Body of pancreas (tissue), 4 donors: ENCODE measurements around the gene SUPV3L1. TPM values are rescaled to one million over a fixed set of nuclear protein-coding genes. Genes with fewer than 3 reads are reported as not detected.

Experiments used
- ATAC-seq: fragments of 150-250 bp; one replicate; pipeline ENCODE4 v1.9.1; 2016
- DNase-seq, 4 donors: peaks; one replicate each; pipeline ENCODE4 v3.0.0-alpha.2; 2019
- H3K27ac ChIP-seq, 4 donors: fragments of 200-600 bp; sonication (generic); 1 replicate in 3 of 4; 2 replicates in 1 of 4; pipeline versions ENCODE4 v1.5.1 to v1.6.1; 2016 to 2019; ENCODE audit warnings: mild to moderate bottlenecking in 1 of 4, mixed read lengths in 1 of 4, moderate library complexity in 1 of 4
- H3K27me3 ChIP-seq, 2 donors: fragments of 200-600 bp; sonication (generic); one replicate each; pipeline ENCODE4 v1.6.0; 2016; ENCODE audit warnings: mild to moderate bottlenecking in 1 of 2
- H3K36me3 ChIP-seq, 2 donors: fragments of 200-600 bp; sonication (generic); replicated peaks in 1 of 2; 2 replicates each; pipeline ENCODE4 v1.5.1; 2016; ENCODE audit warnings: low read depth in 2 of 2; ENCODE audit not compliant: insufficient read depth in 1 of 2
- H3K4me1 ChIP-seq: fragments of 200-600 bp; sonication (generic); one replicate; pipeline ENCODE4 v1.6.0; 2016
- H3K4me3 ChIP-seq, 2 donors: fragments of 200-600 bp; sonication (generic); 1 replicate in 1 of 2; 2 replicates in 1 of 2; pipeline ENCODE4 v1.5.1; 2016 to 2019
- H3K9me3 ChIP-seq, 3 donors: fragments of 200-600 bp; sonication (generic); 1 replicate in 2 of 3; 2 replicates in 1 of 3; pipeline ENCODE4 v1.5.1; 2016
- CTCF ChIP-seq, 7 experiments: fragments of 450-650 bp in 4 of 7; fragments of 200-600 bp in 3 of 7; sonication (generic) in 3 of 7; IDR thresholded peaks; one replicate each; pipeline ENCODE4 v1.5.1; 2016 to 2019; ENCODE audit warnings: antibody characterized with exemption in 7 of 7
- POLR2A ChIP-seq, 3 donors: fragments of 450-650 bp; IDR thresholded peaks; one replicate each; pipeline ENCODE4 v1.6.1; 2016; ENCODE audit warnings: antibody characterized with exemption in 3 of 3, mild to moderate bottlenecking in 2 of 3
- WGBS, 2 donors: methylation state at CpG; one replicate each; pipeline ENCODE4 v1.1.5; 2017; 5-methylcytosine and 5-hydroxymethylcytosine counted together
- intact Hi-C: fragments of 100-400 bp; cut with DNase I; formaldehyde crosslinking; loops from one replicate; pipeline ENCODE4 v1.15.1; 2023
- total RNA-seq, 2 donors: library from RNA; depleted of rRNA; stranded (reverse); fragments of >200 nt; gene quantifications; one replicate each; pipeline ENCODE4 v1.1.0, GENCODE V29; 2016

SUPV3L1 gene
- total RNA-seq, 2 donors from 2014 or later, result 10.9 to 25.1 TPM

- H3K27me3 ChIP-seq, result no peaks in the 10 kb centered on the region
- no peak overlapping the region for H3K4me3 ChIP-seq
- H3K4me1 ChIP-seq, result no peaks in the 10 kb centered on the region
- no peak for ATAC-seq
- TF ChIP-seq POLR2A (IDR thresholded peaks at IDR 0.05) (no peak), CTCF (IDR thresholded peaks at IDR 0.05) (no peak)
- no peak for DNase-seq
- H3K27ac ChIP-seq, result no peak overlapping the region
- intact Hi-C loops, result loop anchor here (10.0 kb wide), 1 partner anchor 266 kb away; no protein-coding TSS in a partner anchor
- H3K9me3 ChIP-seq, result no peaks in the 10 kb centered on the region
- whole genome bisulfite sequencing, 2 donors, result 58 to 65% methylated on average over 5 of the region's 5 CpGs
- H3K36me3 ChIP-seq, result no peaks in the 10 kb centered on the region
Measured at GRCh38 chr10:69239136-69239535, 59.1 kb downstream of the SUPV3L1 start.

GRCh38 chr10:69239816-69240434 lies 59.9 kb downstream of the SUPV3L1 start:
- no peak overlapping the region for H3K27ac ChIP-seq

GRCh38 chr10:69240455-69240854 lies 60.4 kb downstream of the SUPV3L1 start:
- WGBS, 2 donors, result 74 to 92% methylated on average over 7 to 11 of the region's 11 CpGs
- intact Hi-C loops, result no loop called here
- Histone ChIP-seq H3K4me3 (no peak overlapping the region), H3K36me3 (no peaks in the 10 kb centered on the region), H3K4me1 (no peaks in the 10 kb centered on the region), H3K9me3 (no peaks in the 10 kb centered on the region), H3K27me3 (no peaks in the 10 kb centered on the region), H3K27ac (no peak overlapping the region)
- no peak for TF ChIP-seq CTCF (IDR thresholded peaks at IDR 0.05)
- TF ChIP-seq POLR2A (IDR thresholded peaks at IDR 0.05), result no peak
- ATAC-seq (no peak), DNase-seq (no peak)

More at GRCh38 chr10:69239816-69240434, 59.9 kb downstream of the SUPV3L1 start:
- no peaks in the 10 kb centered on the region for H3K36me3 ChIP-seq
- intact Hi-C loops, result loop anchor here (10.0 kb wide), 1 partner anchor 265 kb away; no protein-coding TSS in a partner anchor
- WGBS, 2 donors, result 70 to 82% methylated on average over 6 of the region's 6 CpGs
- ATAC-seq (no peak), DNase-seq (no peak)
- no peaks in the 10 kb centered on the region for H3K9me3 ChIP-seq
- no peak overlapping the region for H3K4me3 ChIP-seq
- H3K27me3 ChIP-seq, result no peaks in the 10 kb centered on the region
- H3K4me1 ChIP-seq, result no peaks in the 10 kb centered on the region
- TF ChIP-seq CTCF (IDR thresholded peaks at IDR 0.05), result no peak
- TF ChIP-seq POLR2A (IDR thresholded peaks at IDR 0.05), result no peak

GRCh38 chr10:69241575-69241974 lies 61.5 kb downstream of the SUPV3L1 start:
- WGBS, 2 donors, result 83% methylated on average over 6 to 7 of the region's 7 CpGs
- TF ChIP-seq CTCF (IDR thresholded peaks at IDR 0.05), result no peak
- TF ChIP-seq POLR2A (IDR thresholded peaks at IDR 0.05), result no peak
- H3K4me1 ChIP-seq, result no peaks in the 10 kb centered on the region
- H3K9me3 ChIP-seq, result no peaks in the 10 kb centered on the region
- DNase-seq (no peak), ATAC-seq (no peak)
- intact Hi-C loops, result no loop called here
- no peak overlapping the region for H3K27ac ChIP-seq
- no peaks in the 10 kb centered on the region for H3K36me3 ChIP-seq
- H3K4me3 ChIP-seq, result no peak overlapping the region
- H3K27me3 ChIP-seq, result no peaks in the 10 kb centered on the region
